ENCODE results near the gene CALCA.

GRCh38 chr11:14980854-14981253 lies 8.7 kb upstream of the CALCA start:
- TF ChIP-seq CTCF (conservative IDR thresholded peaks at IDR 0.05; ENCODE audit: low read length), result no peak
- no peak for TF ChIP-seq EZH2phosphoT487 (IDR thresholded peaks at IDR 0.05; ENCODE audit: borderline replicate concordance, low read depth, low read length)
